HG02588 (cell line): ENCODE results near the gene HNRNPLL.

Experiments used
- ATAC-seq: cut with Tn5 transposase; IDR thresholded peaks from one replicate; pipeline ENCODE4 v1.9.1; 2021; ENCODE audit warnings: mild to moderate bottlenecking, moderate library complexity; ENCODE audit not compliant: unreplicated experiment

The HNRNPLL gene

GRCh38 chr2:38598200-38598990, 4.3 kb downstream of the HNRNPLL start:
- ATAC-seq = no peak

DNA sequence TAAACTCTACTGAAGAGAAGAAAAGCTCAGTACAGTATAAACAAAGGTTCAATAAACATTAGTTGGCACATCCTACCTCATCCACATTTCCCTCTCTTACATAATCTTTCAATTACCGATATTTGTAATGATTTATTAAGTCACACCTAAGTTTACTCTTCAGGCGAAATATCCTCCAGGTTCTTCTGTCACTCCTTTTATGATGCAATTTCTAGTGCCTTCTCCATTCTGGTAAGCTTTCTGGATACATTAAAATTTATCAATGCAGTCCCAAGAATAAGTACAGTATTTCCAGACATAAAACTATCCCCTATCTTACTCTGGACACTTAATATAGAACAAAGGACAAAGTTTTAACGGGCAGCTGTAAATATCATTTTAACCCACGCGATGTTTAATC, 5.6 kb downstream of the HNRNPLL start:
- ATAC-seq = no peak

DNA sequence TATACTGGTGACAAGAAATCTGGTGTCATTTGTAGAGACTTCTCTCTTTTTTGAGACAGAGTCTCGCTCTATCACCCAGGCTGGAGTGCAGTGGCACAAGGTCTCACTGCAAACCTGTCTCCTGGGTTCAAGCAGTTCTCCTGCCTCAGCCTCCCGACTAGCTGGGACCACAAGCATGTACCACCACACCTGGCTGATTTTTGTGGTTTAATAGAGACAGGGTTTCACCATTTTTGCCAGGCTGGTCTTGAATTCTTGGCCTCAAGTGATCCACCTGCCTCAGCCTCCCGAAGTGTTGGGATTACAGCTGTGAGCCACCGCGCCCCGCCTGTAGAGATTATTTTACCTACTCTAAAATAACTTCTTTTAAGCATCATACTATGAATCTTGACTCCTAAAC, 6.5 kb downstream of the HNRNPLL start:
- no peak for ATAC-seq

- ATAC-seq = no peak
Observed at GRCh38 chr2:38592951-38593350, 9.8 kb downstream of the HNRNPLL start.

DNA sequence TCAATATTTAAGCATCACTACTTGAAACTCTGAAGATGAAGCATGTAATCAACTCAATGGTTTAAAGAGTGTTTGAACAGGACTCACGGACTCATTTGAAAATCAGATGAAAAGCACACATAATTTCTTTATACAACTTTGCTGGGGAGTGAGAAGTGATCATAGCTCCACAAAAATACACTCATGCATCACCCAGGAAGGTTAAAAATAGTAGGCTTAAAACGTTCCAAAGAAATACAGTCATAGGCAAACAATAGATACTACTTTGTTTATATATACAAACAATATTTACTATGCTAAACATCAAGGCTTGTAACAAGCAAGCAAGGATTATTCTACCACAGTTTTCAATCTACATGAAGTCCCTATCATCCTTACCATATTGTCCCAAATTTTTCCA, 11.6 kb downstream of the HNRNPLL start:
- ATAC-seq = no peak

- ATAC-seq = no peak
Observed at GRCh38 chr2:38590053-38590452, 12.7 kb downstream of the HNRNPLL start.

DNA sequence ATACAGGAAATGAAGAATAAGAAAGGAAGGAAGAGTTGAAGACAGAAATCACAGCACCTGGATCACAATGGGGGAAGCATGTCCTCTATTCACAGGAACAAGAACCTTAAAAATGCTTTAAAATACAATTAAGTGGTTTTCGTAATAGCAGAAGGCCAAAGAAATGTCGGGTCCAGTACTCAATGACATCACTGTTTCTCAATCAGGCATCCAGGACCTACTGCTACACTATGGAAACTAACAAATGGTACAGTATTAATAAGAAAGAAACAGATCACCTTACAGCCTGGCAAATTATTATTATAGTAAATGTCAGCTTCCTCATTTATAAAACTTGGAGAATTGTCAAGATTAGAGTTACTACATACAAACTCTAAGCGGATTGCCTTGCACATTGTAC, 15.8 kb downstream of the HNRNPLL start:
- ATAC-seq = no peak

- no peak for ATAC-seq
Observed at GRCh38 chr2:38584881-38585280, 17.8 kb downstream of the HNRNPLL start.

GRCh38 chr2:38583994-38584393, 18.7 kb downstream of the HNRNPLL start:
- ATAC-seq = no peak

DNA sequence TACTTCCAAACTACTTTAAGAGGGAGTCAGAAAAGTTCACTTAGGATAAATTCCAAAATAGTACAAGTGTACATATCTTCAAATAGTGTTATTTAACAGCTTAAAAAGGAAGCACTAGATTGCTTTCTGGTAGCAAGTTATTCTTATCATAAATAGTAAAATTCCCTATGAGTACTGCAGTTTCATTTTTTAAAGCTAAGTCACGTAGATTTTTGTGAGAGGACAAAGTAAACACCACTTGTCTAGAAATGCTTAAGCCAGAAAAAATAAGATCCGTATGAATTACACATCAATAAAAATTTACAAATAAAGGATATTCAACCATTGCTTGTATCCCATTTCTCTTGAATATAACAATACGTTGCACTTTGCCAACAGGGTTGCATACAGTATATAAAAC, 19.2 kb downstream of the HNRNPLL start:
- ATAC-seq = no peak

GRCh38 chr2:38581193-38582147, 21.3 kb downstream of the HNRNPLL start:
- ATAC-seq = no peak

DNA sequence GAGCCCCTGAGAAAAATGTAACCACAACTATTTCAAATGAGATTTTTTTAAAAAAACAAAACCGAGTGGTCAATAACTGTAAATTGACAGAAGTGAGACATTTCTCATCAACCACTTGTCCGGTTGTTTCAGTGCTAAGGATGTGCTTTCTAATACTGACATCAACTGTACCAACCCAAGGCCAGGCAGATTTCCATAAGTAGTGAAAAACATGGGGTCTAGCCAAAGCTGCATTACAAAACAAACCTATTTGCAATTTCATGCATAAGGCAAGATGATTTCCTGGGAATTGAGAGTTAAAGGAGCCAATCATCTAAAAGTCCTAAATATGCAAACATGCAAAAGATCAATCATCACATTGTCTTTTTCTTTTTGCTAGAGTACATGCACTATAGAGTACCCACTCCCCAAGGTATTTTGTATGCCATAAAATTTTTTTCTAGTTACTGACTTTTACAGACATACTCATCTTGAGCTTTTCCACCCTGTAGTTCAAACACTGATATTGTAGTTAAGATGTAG, 22.6 kb downstream of the HNRNPLL start:
- ATAC-seq = no peak

DNA sequence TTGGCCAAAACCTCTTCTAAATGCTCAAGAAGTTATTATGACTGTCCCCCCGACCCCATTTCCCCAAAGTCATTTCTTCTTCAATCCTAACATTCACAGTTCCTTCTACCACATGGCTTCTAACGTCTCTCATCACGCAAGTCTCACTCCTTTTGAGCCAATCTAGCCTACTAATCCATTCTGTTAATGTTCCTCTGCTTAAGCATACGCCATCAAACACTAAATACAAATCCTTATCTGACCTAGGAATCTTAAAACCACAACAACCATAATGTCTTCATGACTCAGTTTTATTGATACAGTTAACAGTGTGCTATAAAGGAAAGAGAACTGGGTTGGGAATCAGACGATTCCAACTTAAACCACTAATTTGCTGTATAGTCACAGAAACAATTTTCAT, 23.9 kb downstream of the HNRNPLL start:
- no peak for ATAC-seq

- no peak for ATAC-seq
Observed at GRCh38 chr2:38574278-38574677, 28.4 kb downstream of the HNRNPLL start.

GRCh38 chr2:38572167-38572566, 30.6 kb downstream of the HNRNPLL start:
- ATAC-seq = no peak

DNA sequence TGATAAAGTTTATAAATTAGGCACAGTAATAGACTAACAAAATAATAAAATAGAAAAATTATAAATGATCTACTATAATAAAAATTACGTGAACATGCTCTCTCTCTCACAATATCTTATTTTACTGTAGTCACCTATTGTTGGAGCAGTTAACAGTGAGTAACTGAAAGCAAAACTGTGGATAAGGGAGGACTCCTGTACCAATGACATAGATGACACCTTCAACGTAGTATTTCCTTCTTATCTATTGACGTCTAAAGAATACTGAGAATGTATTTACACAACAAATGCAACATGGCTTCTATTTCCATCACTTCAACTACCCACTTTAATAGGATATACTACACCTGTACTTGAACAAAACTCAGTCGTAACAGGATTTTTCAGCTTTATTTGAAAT, 31.5 kb downstream of the HNRNPLL start:
- ATAC-seq = no peak

GRCh38 chr2:38568724-38569436, 33.8 kb downstream of the HNRNPLL start:
- ATAC-seq = no peak

GRCh38 chr2:38565333-38565732, 37.4 kb downstream of the HNRNPLL start:
- ATAC-seq = no peak

DNA sequence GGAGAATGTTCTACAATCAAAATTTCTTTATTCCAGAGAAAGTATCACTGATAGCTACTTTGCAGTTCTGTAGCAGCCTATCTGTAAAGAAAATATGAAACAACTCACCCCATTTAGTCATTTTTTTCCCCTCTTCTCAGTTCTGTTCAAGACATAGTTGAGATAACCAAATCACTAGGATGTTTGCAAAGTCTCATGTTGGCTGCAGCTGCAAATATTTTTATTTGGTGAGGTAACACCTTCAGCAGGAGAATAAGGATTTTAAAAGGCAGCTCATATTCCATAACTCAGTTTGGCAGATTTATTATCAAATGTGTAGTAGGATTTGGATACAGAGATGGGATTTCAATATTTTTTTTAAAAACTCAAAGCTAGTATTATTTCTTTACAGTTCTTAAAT, 41.0 kb downstream of the HNRNPLL start:
- no peak for ATAC-seq

- ATAC-seq = no peak
Observed at GRCh38 chr2:38560092-38560491, 42.6 kb downstream of the HNRNPLL start.

DNA sequence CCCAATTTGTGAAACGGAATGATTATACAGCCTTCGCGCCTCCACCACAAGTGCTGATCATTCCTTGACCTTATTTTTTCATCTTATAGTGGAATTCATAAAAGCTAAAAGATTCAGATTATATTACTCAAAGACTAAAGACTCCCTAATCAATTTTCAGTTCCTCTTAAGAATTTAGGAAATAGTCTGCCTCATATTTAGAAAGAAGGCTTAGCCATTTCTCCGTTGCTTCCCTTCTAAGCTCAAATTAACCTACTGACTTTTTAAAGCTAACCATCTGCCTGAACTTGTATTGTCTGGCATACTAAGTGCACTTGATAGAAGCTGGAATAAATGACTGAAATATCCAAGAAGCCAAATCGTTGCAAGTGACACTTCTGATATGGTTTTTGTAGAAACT, 44.7 kb downstream of the HNRNPLL start:
- no peak for ATAC-seq
